Measurements from ENCODE around the gene AKNA. TPM values are rescaled to one million over a fixed set of nuclear protein-coding genes. Genes with fewer than 3 reads are reported as not detected.

The AKNA gene
- total RNA-seq, 4 donors from 2014 or later: 12.5 to 18.5 (median 17.3) TPM

DNA sequence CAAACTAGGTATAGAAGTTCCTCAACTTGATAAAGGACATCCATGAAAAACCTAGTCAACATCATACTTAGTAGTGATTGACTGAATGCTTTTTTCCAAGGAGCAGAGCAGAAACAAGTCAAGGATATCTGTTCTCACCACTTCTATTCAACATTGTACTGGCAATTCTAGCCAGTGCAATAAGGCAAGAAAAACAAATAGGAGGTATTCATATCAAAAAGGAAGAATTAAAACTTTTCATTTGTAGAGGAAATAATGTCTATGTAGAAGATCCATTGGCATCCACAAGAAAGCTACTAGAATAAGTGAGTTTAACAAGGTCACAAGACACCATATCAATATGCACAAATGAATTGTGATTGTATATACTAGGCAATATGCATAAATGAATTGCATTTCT lies 93.1 kb downstream of the AKNA start:
- H3K27me3 ChIP-seq: peaks cover 0 to 13% (median 0%) of the 10 kb centered on the region in 4 donors
- H3K4me1 ChIP-seq: no peaks in the 10 kb centered on the region
- H3K4me3 ChIP-seq: no peak overlapping the region
- TF ChIP-seq EP300 (IDR thresholded peaks at IDR 0.05) (no peak), POLR2AphosphoS5 (IDR thresholded peaks at IDR 0.05) (no peak), POLR2A (IDR thresholded peaks at IDR 0.05; ENCODE audit: low read depth) (no peak)
- TF ChIP-seq, protein P1, sequence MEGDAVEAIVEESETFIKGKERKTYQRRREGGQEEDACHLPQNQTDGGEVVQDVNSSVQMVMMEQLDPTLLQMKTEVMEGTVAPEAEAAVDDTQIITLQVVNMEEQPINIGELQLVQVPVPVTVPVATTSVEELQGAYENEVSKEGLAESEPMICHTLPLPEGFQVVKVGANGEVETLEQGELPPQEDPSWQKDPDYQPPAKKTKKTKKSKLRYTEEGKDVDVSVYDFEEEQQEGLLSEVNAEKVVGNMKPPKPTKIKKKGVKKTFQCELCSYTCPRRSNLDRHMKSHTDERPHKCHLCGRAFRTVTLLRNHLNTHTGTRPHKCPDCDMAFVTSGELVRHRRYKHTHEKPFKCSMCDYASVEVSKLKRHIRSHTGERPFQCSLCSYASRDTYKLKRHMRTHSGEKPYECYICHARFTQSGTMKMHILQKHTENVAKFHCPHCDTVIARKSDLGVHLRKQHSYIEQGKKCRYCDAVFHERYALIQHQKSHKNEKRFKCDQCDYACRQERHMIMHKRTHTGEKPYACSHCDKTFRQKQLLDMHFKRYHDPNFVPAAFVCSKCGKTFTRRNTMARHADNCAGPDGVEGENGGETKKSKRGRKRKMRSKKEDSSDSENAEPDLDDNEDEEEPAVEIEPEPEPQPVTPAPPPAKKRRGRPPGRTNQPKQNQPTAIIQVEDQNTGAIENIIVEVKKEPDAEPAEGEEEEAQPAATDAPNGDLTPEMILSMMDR (IDR thresholded peaks at IDR 0.05): no peak
- intact Hi-C loops (cut with DNase I): no loop called here
- H3K27ac ChIP-seq (replicated peaks in 1 of 4): no peak overlapping the region
- DNase-seq (ENCODE audit: extremely low spot score): no peak
- peaks cover 0 to 19% (median 2%) of the 10 kb centered on the region in 4 donors for H3K9me3 ChIP-seq
- H3K36me3 ChIP-seq: peaks cover 0 to 15% (median 4%) of the 10 kb centered on the region in 4 donors

DNA sequence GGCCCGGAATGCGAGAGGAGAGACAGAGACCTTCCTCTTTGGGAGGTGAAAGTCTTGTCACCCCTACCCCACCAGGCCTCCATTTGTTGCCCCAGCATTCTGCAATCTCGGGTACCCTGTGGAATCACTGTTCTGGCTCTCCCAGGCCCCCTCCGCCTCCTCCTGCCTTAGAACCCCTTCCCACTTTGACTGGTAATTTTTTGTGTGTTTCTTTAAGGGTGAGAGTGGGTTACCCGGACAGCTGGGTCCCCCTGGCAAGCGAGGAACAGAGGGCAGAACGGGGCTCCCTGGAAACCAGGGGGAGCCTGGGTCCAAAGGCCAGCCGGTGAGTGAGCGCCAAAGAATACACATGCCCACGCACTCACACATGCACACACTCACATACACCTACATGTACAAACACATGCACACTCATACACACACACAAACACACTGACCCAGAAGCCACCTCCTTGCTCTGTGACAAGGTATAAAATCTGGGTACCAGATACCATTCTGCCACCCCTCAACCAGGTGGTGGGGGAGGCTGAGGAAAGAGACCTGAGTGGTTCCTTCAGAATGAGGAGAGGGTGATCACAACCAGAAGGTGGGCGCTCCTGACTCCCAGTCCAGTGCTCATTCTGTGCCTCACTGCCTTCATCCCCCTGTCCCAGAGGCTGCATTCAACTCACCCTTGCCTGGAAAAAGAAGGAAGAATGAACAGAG lies 95.7 kb downstream of the AKNA start:
- peaks cover 0 to 15% (median 4%) of the 10 kb centered on the region in 4 donors for H3K36me3 ChIP-seq
- 90% methylated on average over 10 of the region's 11 CpGs for WGBS
- H3K4me3 ChIP-seq: no peak overlapping the region
- peaks cover 0 to 13% (median 0%) of the 10 kb centered on the region in 4 donors for H3K27me3 ChIP-seq
- peaks cover 0 to 19% (median 2%) of the 10 kb centered on the region in 4 donors for H3K9me3 ChIP-seq
- H3K4me1 ChIP-seq: no peaks in the 10 kb centered on the region
- no peak overlapping the region for H3K27ac ChIP-seq (replicated peaks in 1 of 4)
- DNase-seq (ENCODE audit: extremely low spot score): no peak
- TF ChIP-seq, protein P1 (IDR thresholded peaks at IDR 0.05): no peak
- no peak for TF ChIP-seq POLR2A (IDR thresholded peaks at IDR 0.05; ENCODE audit: low read depth)
- TF ChIP-seq POLR2AphosphoS5 (IDR thresholded peaks at IDR 0.05): no peak
- TF ChIP-seq EP300 (IDR thresholded peaks at IDR 0.05): no peak
- intact Hi-C loops (cut with DNase I): loop anchor here (1.0 to 2.0 kb wide), 3 partner anchors 137 to 210 kb away; partner anchors contain the start of gene COL27A1

DNA sequence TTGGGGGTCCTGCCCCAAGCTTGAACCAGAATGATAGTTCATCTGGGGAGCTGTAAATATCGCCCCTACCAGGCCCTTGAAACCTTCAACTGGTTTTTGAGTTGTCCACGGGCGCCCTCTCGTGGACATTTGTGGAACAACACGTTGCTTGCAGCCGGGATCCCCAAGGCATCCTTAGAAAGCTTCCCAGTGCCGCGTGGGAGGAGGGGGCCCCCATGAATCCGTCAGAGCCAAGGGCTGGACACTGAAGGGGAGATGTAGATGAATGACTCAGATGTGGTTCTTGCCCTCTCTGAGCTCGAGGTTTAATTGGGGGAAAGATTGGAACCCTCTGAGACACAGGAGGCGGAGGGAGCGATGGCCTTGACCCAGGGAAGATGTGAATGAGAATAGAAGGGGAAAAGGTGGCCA lies 96.7 kb downstream of the AKNA start:
- no peak overlapping the region for H3K27ac ChIP-seq (replicated peaks in 1 of 4)
- DNase-seq (ENCODE audit: extremely low spot score): no peak
- no peak overlapping the region for H3K4me3 ChIP-seq
- H3K27me3 ChIP-seq: peaks cover 0 to 13% (median 0%) of the 10 kb centered on the region in 4 donors
- 16% methylated on average over 12 of the region's 12 CpGs for WGBS
- TF ChIP-seq EP300 (IDR thresholded peaks at IDR 0.05) (no peak), POLR2A (IDR thresholded peaks at IDR 0.05; ENCODE audit: low read depth) (no peak), POLR2AphosphoS5 (IDR thresholded peaks at IDR 0.05) (no peak)
- TF ChIP-seq, protein P1 (IDR thresholded peaks at IDR 0.05): peak; percentile 86 to 98 (median 92)
- peaks cover 0 to 15% (median 2%) of the 10 kb centered on the region in 4 donors for H3K9me3 ChIP-seq
- intact Hi-C loops (cut with DNase I): loop anchor here (1.0 to 2.0 kb wide), 3 partner anchors 136 to 209 kb away; partner anchors contain the start of gene COL27A1
- peaks cover 0 to 10% (median 4%) of the 10 kb centered on the region in 4 donors for H3K36me3 ChIP-seq
- no peaks in the 10 kb centered on the region for H3K4me1 ChIP-seq

DNA sequence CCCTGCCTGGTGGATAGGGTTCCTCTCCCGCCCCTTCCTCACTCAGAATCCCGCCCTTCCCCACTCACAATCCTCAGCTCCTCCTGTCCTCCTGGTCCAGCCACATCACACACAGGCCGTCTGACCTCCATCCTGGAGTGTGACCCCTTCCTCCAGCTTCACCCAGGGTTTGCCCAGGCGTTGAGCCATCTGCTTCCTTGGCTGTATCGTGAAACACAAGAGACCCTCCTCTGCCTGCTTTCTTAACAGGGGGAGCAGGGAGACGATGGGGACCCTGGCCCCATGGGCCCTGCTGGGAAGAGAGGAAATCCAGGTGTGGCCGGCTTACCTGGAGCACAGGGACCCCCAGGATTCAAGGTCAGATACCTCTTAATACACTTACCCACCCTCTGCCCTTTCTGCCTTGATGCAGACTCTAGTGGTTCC lies 97.2 kb downstream of the AKNA start:
- intact Hi-C loops (cut with DNase I): loop anchor here (2.0 kb wide), 1 partner anchor 182 kb away; no protein-coding TSS in a partner anchor
- H3K4me3 ChIP-seq: no peak overlapping the region
- H3K36me3 ChIP-seq: peaks cover 0 to 9% (median 4%) of the 10 kb centered on the region in 4 donors
- WGBS: 71% methylated on average over 6 of the region's 7 CpGs
- H3K27me3 ChIP-seq: peaks cover 0 to 13% (median 0%) of the 10 kb centered on the region in 4 donors
- no peak for DNase-seq (ENCODE audit: extremely low spot score)
- H3K27ac ChIP-seq (replicated peaks in 1 of 4): no peak overlapping the region
- no peak for TF ChIP-seq POLR2A (IDR thresholded peaks at IDR 0.05; ENCODE audit: low read depth)
- TF ChIP-seq EP300 (IDR thresholded peaks at IDR 0.05): no peak
- no peak for TF ChIP-seq POLR2AphosphoS5 (IDR thresholded peaks at IDR 0.05)
- TF ChIP-seq, protein P1 (IDR thresholded peaks at IDR 0.05): no peak
- H3K4me1 ChIP-seq: no peaks in the 10 kb centered on the region
- peaks cover 0 to 11% (median 2%) of the 10 kb centered on the region in 4 donors for H3K9me3 ChIP-seq
